ENCODE data around the gene YPEL4.
A peak's percentile ranks its signal among the peaks of the same experiment; 100 is the strongest.

YPEL4 gene

GRCh38 chr11:57630171-57630570 lies 19.5 kb downstream of the YPEL4 start:
- no peak for DNase-seq

- no peak for DNase-seq
These were observed 22.8 kb downstream of the YPEL4 start for GRCh38 chr11:57626895-57627294.

- DNase-seq, result no peak
These were observed 24.8 kb downstream of the YPEL4 start for GRCh38 chr11:57624864-57625263.

- no peak for DNase-seq
These were observed 27.4 kb downstream of the YPEL4 start for GRCh38 chr11:57622263-57622662.

- no peak for DNase-seq
These were observed 29.2 kb downstream of the YPEL4 start for GRCh38 chr11:57620467-57620866.

GRCh38 chr11:57619331-57619730 lies 30.4 kb downstream of the YPEL4 start:
- no peak for DNase-seq

GRCh38 chr11:57618438-57618837 lies 31.3 kb downstream of the YPEL4 start:
- DNase-seq, result no peak

GRCh38 chr11:57616595-57616994 lies 33.1 kb downstream of the YPEL4 start:
- no peak for DNase-seq

- no peak for DNase-seq
These were observed 34.4 kb downstream of the YPEL4 start for GRCh38 chr11:57615308-57615707.

GRCh38 chr11:57614234-57614772 lies 35.4 kb downstream of the YPEL4 start:
- no peak for DNase-seq

- no peak for DNase-seq
These were observed 39.5 kb downstream of the YPEL4 start for GRCh38 chr11:57610170-57610569.

- DNase-seq, result no peak
These were observed 44.7 kb downstream of the YPEL4 start for GRCh38 chr11:57605028-57605420.

- DNase-seq, result no peak
These were observed 45.2 kb downstream of the YPEL4 start for GRCh38 chr11:57604296-57605027.

GRCh38 chr11:57601297-57601696 lies 48.4 kb downstream of the YPEL4 start:
- DNase-seq, result no peak

GRCh38 chr11:57599381-57599780 lies 50.3 kb downstream of the YPEL4 start:
- no peak for DNase-seq

- no peak for DNase-seq
These were observed 50.9 kb downstream of the YPEL4 start for GRCh38 chr11:57598831-57599155.

- peak; percentile 87 for DNase-seq
These were observed 51.5 kb downstream of the YPEL4 start for GRCh38 chr11:57597916-57598830.

- DNase-seq, result peak; percentile 71
These were observed 52.2 kb downstream of the YPEL4 start, which contains the start of gene SERPING1 for GRCh38 chr11:57597461-57597915. Gene SERPING1 (plus strand): TSS chr11:57597685. CDS start chr11:57598271, 586 bp downstream.

- no peak for DNase-seq
These were observed 53.3 kb downstream of the YPEL4 start for GRCh38 chr11:57596266-57596885.

All from left hindlimb (tissue), 1 donor.